ENCODE results near the gene TBCK.

Gene TBCK

GRCh38 chr4:106268786-106269185, 47.2 kb downstream of the TBCK start:
- TF ChIP-seq EGR1 (IDR thresholded peaks at IDR 0.05) (no peak), ZBTB7A (IDR thresholded peaks at IDR 0.05; ENCODE audit: low read depth) (no peak), RAD21 (IDR thresholded peaks at IDR 0.05; ENCODE audit: low read depth) (no peak), USF1 (IDR thresholded peaks at IDR 0.05) (no peak), MAX (IDR thresholded peaks at IDR 0.05) (no peak), CREB1 (IDR thresholded peaks at IDR 0.05; ENCODE audit: low read depth) (no peak), REST (IDR thresholded peaks at IDR 0.05; ENCODE audit: low read depth) (no peak), TCF12 (IDR thresholded peaks at IDR 0.05; ENCODE audit: low read depth) (no peak), TAF1 (IDR thresholded peaks at IDR 0.05; ENCODE audit: low read depth) (no peak), CEBPB (IDR thresholded peaks at IDR 0.05) (no peak), NFIC (IDR thresholded peaks at IDR 0.05) (no peak), EP300 (IDR thresholded peaks at IDR 0.05; ENCODE audit: borderline replicate concordance) (no peak), TEAD4 (IDR thresholded peaks at IDR 0.05) (no peak), FOXM1 (IDR thresholded peaks at IDR 0.05; ENCODE audit: borderline replicate concordance, low read depth) (no peak), YY1 (IDR thresholded peaks at IDR 0.05; ENCODE audit: low read depth) (no peak)

GRCh38 chr4:106266201-106266600, 49.8 kb downstream of the TBCK start:
- peak; percentile 58 for TF ChIP-seq RAD21 (IDR thresholded peaks at IDR 0.05; ENCODE audit: low read depth)
- TF ChIP-seq CEBPB (IDR thresholded peaks at IDR 0.05), result no peak

GRCh38 chr4:106264331-106264728, 51.7 kb downstream of the TBCK start:
- no peak for TF ChIP-seq CREB1 (IDR thresholded peaks at IDR 0.05; ENCODE audit: low read depth)
- TF ChIP-seq TAF1 (IDR thresholded peaks at IDR 0.05; ENCODE audit: low read depth), result no peak
- no peak for TF ChIP-seq EP300 (IDR thresholded peaks at IDR 0.05; ENCODE audit: borderline replicate concordance)
- no peak for TF ChIP-seq NFIC (IDR thresholded peaks at IDR 0.05)
- no peak for TF ChIP-seq MAX (IDR thresholded peaks at IDR 0.05)
- TF ChIP-seq ZBTB7A (IDR thresholded peaks at IDR 0.05; ENCODE audit: low read depth), result no peak
- no peak for TF ChIP-seq TEAD4 (IDR thresholded peaks at IDR 0.05)
- TF ChIP-seq EGR1 (IDR thresholded peaks at IDR 0.05), result no peak
- no peak for TF ChIP-seq YY1 (IDR thresholded peaks at IDR 0.05; ENCODE audit: low read depth)
- TF ChIP-seq FOXM1 (IDR thresholded peaks at IDR 0.05; ENCODE audit: borderline replicate concordance, low read depth), result no peak
- no peak for TF ChIP-seq CEBPB (IDR thresholded peaks at IDR 0.05)
- TF ChIP-seq USF1 (IDR thresholded peaks at IDR 0.05), result no peak
- no peak for TF ChIP-seq TCF12 (IDR thresholded peaks at IDR 0.05; ENCODE audit: low read depth)
- no peak for TF ChIP-seq RAD21 (IDR thresholded peaks at IDR 0.05; ENCODE audit: low read depth)

- TF ChIP-seq TAF1 (IDR thresholded peaks at IDR 0.05; ENCODE audit: low read depth) (no peak), EGR1 (IDR thresholded peaks at IDR 0.05) (no peak), USF1 (IDR thresholded peaks at IDR 0.05) (no peak), YY1 (IDR thresholded peaks at IDR 0.05; ENCODE audit: low read depth) (no peak), NFIC (IDR thresholded peaks at IDR 0.05) (no peak), CEBPB (IDR thresholded peaks at IDR 0.05) (no peak), MAX (IDR thresholded peaks at IDR 0.05) (no peak), RAD21 (IDR thresholded peaks at IDR 0.05; ENCODE audit: low read depth) (no peak), REST (IDR thresholded peaks at IDR 0.05; ENCODE audit: low read depth) (no peak), ZBTB7A (IDR thresholded peaks at IDR 0.05; ENCODE audit: low read depth) (no peak), CREB1 (IDR thresholded peaks at IDR 0.05; ENCODE audit: low read depth) (no peak), FOXM1 (IDR thresholded peaks at IDR 0.05; ENCODE audit: borderline replicate concordance, low read depth) (no peak), TCF12 (IDR thresholded peaks at IDR 0.05; ENCODE audit: low read depth) (no peak), TEAD4 (IDR thresholded peaks at IDR 0.05) (no peak)
Measured at GRCh38 chr4:106263594-106264330, 52.2 kb downstream of the TBCK start.

- TF ChIP-seq REST (IDR thresholded peaks at IDR 0.05; ENCODE audit: low read depth) (no peak), TAF1 (IDR thresholded peaks at IDR 0.05; ENCODE audit: low read depth) (no peak), TCF12 (IDR thresholded peaks at IDR 0.05; ENCODE audit: low read depth) (no peak), EGR1 (IDR thresholded peaks at IDR 0.05) (no peak), EP300 (IDR thresholded peaks at IDR 0.05; ENCODE audit: borderline replicate concordance) (no peak), YY1 (IDR thresholded peaks at IDR 0.05; ENCODE audit: low read depth) (no peak), MAX (IDR thresholded peaks at IDR 0.05) (no peak), USF1 (IDR thresholded peaks at IDR 0.05) (no peak), RAD21 (IDR thresholded peaks at IDR 0.05; ENCODE audit: low read depth) (no peak), ZBTB7A (IDR thresholded peaks at IDR 0.05; ENCODE audit: low read depth) (no peak)
Measured at GRCh38 chr4:106261980-106262379, 54.0 kb downstream of the TBCK start.

Measured in Ishikawa (cell line).